ENCODE results near the gene ZNF385D. TPM values are rescaled to one million over a fixed set of nuclear protein-coding genes. Genes with fewer than 3 reads are reported as not detected.

Gene ZNF385D
- total RNA-seq, 6 experiments from 2014 or later, result 0.06 to 2.7 (median 0.59) TPM; not detected in 1

GRCh38 chr3:21783839-21784238, 32.8 kb upstream of the ZNF385D start:
- H3K4me1 ChIP-seq, result no peaks in the 10 kb centered on the region
- intact Hi-C loops (cut with DNase I), result no loop called here
- H3K36me3 ChIP-seq, result no peaks in the 10 kb centered on the region
- H3K4me3 ChIP-seq, result no peak overlapping the region
- WGBS (ENCODE audit: insufficient coverage, low coverage, low lambda C conversion rate, missing lambda C conversion rate), result 32% methylated on average over 4 of the region's 4 CpGs
- H3K27me3 ChIP-seq, result no peaks in the 10 kb centered on the region
- no peaks in the 10 kb centered on the region for H3K9me3 ChIP-seq
- DNase-seq (no peak), ATAC-seq (no peak)
- H3K27ac ChIP-seq, result no peak overlapping the region
- TF ChIP-seq POLR2A (IDR thresholded peaks at IDR 0.05), result no peak
- TF ChIP-seq CTCF (IDR thresholded peaks at IDR 0.05), result no peak

- Histone ChIP-seq H3K4me1 (no peaks in the 10 kb centered on the region), H3K27ac (no peak overlapping the region), H3K36me3 (no peaks in the 10 kb centered on the region), H3K27me3 (no peaks in the 10 kb centered on the region), H3K9me3 (no peaks in the 10 kb centered on the region), H3K4me3 (no peak overlapping the region)
- no peak for DNase-seq
- WGBS (ENCODE audit: insufficient coverage, low coverage, low lambda C conversion rate, missing lambda C conversion rate), result 77% methylated on average over 2 of the region's 2 CpGs
- intact Hi-C loops (cut with DNase I), result no loop called here
- TF ChIP-seq POLR2A (IDR thresholded peaks at IDR 0.05), result no peak
- no peak for TF ChIP-seq CTCF (IDR thresholded peaks at IDR 0.05)
- no peak for ATAC-seq
Observed at GRCh38 chr3:21781355-21781754, 30.3 kb upstream of the ZNF385D start.

- 8% methylated on average over 1 of the region's 1 CpG for WGBS (ENCODE audit: insufficient coverage, low coverage, low lambda C conversion rate, missing lambda C conversion rate)
- Histone ChIP-seq H3K4me1 (no peaks in the 10 kb centered on the region), H3K36me3 (no peaks in the 10 kb centered on the region), H3K27ac (no peak overlapping the region), H3K4me3 (no peak overlapping the region), H3K9me3 (no peaks in the 10 kb centered on the region), H3K27me3 (no peaks in the 10 kb centered on the region)
- DNase-seq (no peak), ATAC-seq (no peak)
- TF ChIP-seq CTCF (IDR thresholded peaks at IDR 0.05) (no peak), POLR2A (IDR thresholded peaks at IDR 0.05) (no peak)
- intact Hi-C loops (cut with DNase I), result no loop called here
Observed at GRCh38 chr3:21779909-21780308, 28.9 kb upstream of the ZNF385D start.

GRCh38 chr3:21778715-21779114, 27.7 kb upstream of the ZNF385D start:
- no peak for TF ChIP-seq POLR2A (IDR thresholded peaks at IDR 0.05)
- no peak for TF ChIP-seq CTCF (IDR thresholded peaks at IDR 0.05)
- no peak for ATAC-seq
- intact Hi-C loops (cut with DNase I), result no loop called here
- Histone ChIP-seq H3K4me3 (no peak overlapping the region), H3K27me3 (no peaks in the 10 kb centered on the region), H3K9me3 (no peaks in the 10 kb centered on the region), H3K27ac (no peak overlapping the region), H3K36me3 (no peaks in the 10 kb centered on the region), H3K4me1 (no peaks in the 10 kb centered on the region)
- no peak for DNase-seq
- WGBS (ENCODE audit: insufficient coverage, low coverage, low lambda C conversion rate, missing lambda C conversion rate), result 30% methylated on average over 1 of the region's 1 CpG

GRCh38 chr3:21777821-21778220, 26.8 kb upstream of the ZNF385D start:
- no peak overlapping the region for H3K4me3 ChIP-seq
- no peak overlapping the region for H3K27ac ChIP-seq
- H3K36me3 ChIP-seq, result no peaks in the 10 kb centered on the region
- ATAC-seq (no peak), DNase-seq (no peak)
- TF ChIP-seq POLR2A (IDR thresholded peaks at IDR 0.05) (no peak), CTCF (IDR thresholded peaks at IDR 0.05) (no peak)
- no peaks in the 10 kb centered on the region for H3K4me1 ChIP-seq
- H3K9me3 ChIP-seq, result no peaks in the 10 kb centered on the region
- WGBS (ENCODE audit: insufficient coverage, low coverage, low lambda C conversion rate, missing lambda C conversion rate), result 48% methylated on average over 2 of the region's 2 CpGs
- intact Hi-C loops (cut with DNase I), result no loop called here
- no peaks in the 10 kb centered on the region for H3K27me3 ChIP-seq

All from right lobe of liver (tissue), 6 donors.